GM21717 (cell line): ENCODE measurements around the gene TH.

Experiments
- ATAC-seq: cut with Tn5 transposase; IDR thresholded peaks from one replicate; pipeline ENCODE4 v1.9.1; 2021; ENCODE audit warnings: mild to moderate bottlenecking, moderate library complexity; ENCODE audit not compliant: unreplicated experiment

The TH gene

GRCh38 chr11:2171591-2172003, at the start of gene TH:
Gene TH, minus strand, starts transcription at chr11:2171815. Its CDS starts 29 bp downstream, at chr11:2171786.
- no peak for ATAC-seq

GRCh38 chr11:2221024-2221423, 49.4 kb upstream of the TH start:
- no peak for ATAC-seq

GRCh38 chr11:2220173-2220771, 48.7 kb upstream of the TH start:
- ATAC-seq, result no peak

GRCh38 chr11:2219318-2220017, 47.9 kb upstream of the TH start:
- ATAC-seq, result no peak

- ATAC-seq, result no peak
Measured at GRCh38 chr11:2218031-2218633, 46.5 kb upstream of the TH start.

- ATAC-seq, result no peak
Measured at GRCh38 chr11:2217211-2218030, 45.8 kb upstream of the TH start.

- ATAC-seq, result no peak
Measured at GRCh38 chr11:2216400-2217064, 44.9 kb upstream of the TH start.

GRCh38 chr11:2215561-2216399, 44.2 kb upstream of the TH start:
- no peak for ATAC-seq

- ATAC-seq, result no peak
Measured at GRCh38 chr11:2215230-2215560, 43.6 kb upstream of the TH start.

- ATAC-seq, result no peak
Measured at GRCh38 chr11:2214527-2215229, 43.1 kb upstream of the TH start.

GRCh38 chr11:2213890-2214526, 42.4 kb upstream of the TH start:
- no peak for ATAC-seq

GRCh38 chr11:2213384-2213842, 41.8 kb upstream of the TH start:
- no peak for ATAC-seq

GRCh38 chr11:2212411-2213251, 41.0 kb upstream of the TH start:
- no peak for ATAC-seq

- ATAC-seq, result no peak
Measured at GRCh38 chr11:2211113-2211971, 39.7 kb upstream of the TH start.

- no peak for ATAC-seq
Measured at GRCh38 chr11:2210366-2211112, 38.9 kb upstream of the TH start.

GRCh38 chr11:2209900-2210321, 38.3 kb upstream of the TH start:
- no peak for ATAC-seq
